Amygdala (tissue), 56 donors: ENCODE data around the gene OTUD7B.
"Not testable (repeated sequence)": the region's sequence is repeated elsewhere in the genome, so short reads cannot be mapped to it uniquely, and the experiment has no call there.

ENCODE experiments used
- DNase-seq, 56 donors: peaks; one replicate each; lab custom pipeline; 2025; lab: John Stamatoyannopoulos, UW

Gene OTUD7B

GRCh38 chr1:149962039-149962647 is 48.4 kb downstream of the OTUD7B start:
- peak in 33 of 56 donors; percentile 1 to 79 (median 21) for DNase-seq

- not testable (repeated sequence) for DNase-seq
Measured at GRCh38 chr1:149957548-149957947, 53.0 kb downstream of the OTUD7B start.

DNA sequence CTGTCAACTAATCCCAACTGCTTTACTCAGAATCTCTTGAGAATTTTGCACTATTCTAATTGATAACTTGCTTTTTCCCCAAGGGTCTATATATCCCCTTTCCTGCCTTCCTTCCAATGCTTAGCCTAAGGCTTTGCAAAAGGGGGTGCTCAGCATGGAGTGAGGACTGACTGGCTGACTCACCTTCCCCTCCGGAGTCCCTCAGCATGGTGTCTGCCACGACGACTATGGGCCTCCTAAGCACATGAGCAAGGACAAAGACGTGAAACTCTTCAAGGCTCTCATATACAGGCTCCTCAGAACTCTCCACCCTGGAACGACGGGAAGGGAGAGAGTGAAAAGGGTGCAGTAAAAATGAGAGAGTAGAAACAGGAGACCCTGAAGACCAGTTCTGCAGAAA is 60.6 kb downstream of the OTUD7B start:
- no peak for DNase-seq

DNA sequence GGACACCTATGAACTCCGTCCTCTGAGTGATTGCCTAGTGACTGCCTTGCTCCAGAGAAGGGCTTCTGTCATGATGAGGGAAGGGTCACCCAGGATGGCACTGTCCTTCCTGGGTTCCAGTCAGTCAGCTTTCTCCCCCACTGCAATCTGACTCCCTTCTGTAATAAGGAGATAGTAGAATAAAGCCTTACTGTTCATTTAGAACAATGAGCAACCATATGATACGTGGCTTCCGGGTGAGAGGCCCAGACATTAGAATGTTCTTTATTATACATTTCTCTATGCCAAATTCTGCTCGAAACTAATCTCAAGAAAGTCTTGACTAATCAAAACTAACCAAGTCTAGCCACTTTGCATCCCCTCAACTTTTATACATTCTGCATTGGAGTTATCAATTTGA is 65.3 kb downstream of the OTUD7B start:
- DNase-seq: no peak

DNA sequence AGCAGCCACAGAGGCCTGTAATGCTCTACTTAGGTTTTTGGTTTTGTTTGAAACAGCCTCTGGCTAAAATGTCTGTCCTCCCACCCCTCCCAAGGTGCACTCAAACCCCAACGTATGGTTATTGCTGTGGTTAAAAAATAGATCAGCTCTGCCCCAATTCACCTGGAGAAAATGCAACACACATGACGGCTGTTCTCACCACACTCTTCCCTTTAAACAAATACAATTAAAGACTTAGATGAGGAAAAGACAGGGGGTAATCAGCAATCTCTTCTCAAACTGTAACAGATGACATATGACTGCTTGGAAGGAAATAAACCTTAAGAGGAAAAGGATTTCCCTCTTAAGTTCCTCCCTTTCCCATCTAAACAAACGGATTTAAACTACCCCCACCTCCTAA is 67.6 kb downstream of the OTUD7B start:
- DNase-seq: no peak

GRCh38 chr1:149942207-149942606 is 68.3 kb downstream of the OTUD7B start:
- DNase-seq: peak in 15 of 56 donors; percentile 3 to 46 (median 19)

DNA sequence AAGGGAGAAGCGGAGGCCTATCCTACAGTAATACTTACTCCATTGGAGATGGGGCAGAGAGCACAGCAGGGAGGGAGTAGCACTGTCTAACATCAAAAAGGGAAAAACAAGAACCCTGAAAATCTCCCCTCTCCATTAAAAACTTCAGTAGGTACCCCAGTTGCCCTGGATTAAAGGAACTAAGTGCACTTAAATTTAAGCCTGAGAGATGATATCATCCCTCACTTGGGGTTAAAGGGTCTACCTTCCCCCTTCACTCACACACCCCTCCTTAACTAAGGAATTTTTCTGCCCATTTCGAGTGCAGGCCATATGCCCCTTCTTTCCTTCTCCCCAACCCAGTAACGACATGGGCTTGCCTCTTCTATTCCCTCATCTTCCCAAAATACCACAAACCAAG is 70.1 kb downstream of the OTUD7B start:
- no peak for DNase-seq

DNA sequence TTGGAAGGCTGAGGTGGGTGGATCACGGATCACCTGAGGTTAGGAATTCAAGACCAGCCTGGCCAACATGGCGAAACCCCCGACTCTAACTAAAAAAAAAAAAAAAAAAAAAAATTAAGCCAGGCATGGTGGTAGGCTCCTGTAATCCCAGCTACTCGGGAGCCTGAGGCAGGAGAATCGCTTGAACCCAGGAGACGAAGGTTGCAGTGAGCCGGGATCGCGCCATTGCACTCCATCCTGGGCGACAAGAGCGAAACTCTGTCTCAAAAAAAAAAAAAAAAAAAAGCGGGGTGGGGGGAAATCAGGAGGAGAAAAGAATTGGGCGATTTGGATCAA is 71.9 kb downstream of the OTUD7B start:
- DNase-seq: not testable (repeated sequence)

GRCh38 chr1:149937759-149938158 is 72.8 kb downstream of the OTUD7B start:
- no peak for DNase-seq

DNA sequence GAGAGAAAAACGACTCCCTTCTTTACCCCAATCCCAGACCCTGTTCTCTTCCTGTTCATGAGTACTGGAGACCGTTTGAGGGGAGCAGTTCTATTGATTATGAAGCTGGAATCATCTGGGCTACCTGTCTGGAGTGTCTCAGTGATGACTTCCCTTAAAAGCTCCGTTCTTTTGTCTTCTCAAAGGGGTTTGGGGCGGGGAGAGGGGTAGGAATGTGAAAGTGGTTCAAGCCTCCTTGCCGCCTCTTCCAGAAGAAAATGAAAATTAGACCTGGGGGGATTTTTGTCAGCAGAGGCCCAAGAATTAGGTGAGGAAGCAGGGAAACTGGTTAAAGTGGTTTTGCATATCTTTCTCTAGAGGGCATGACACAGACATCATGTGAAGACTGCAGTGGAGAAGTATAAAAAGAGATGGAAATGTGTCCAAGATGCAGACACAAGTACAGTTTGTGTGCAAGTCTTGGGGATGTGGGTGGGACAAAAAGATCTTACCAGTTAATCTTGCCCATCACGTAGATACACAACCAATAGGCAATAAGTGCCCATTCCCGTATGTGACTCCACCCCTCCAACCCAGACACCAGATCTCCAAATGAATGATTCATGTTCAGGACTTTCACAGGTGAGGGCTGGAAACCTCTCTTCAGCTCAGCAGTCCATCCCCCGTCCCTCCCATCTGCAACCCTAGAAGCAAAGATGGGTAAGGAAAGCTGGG is 73.4 kb downstream of the OTUD7B start:
- DNase-seq: peak in 15 of 56 donors; percentile 4 to 49 (median 27)

DNA sequence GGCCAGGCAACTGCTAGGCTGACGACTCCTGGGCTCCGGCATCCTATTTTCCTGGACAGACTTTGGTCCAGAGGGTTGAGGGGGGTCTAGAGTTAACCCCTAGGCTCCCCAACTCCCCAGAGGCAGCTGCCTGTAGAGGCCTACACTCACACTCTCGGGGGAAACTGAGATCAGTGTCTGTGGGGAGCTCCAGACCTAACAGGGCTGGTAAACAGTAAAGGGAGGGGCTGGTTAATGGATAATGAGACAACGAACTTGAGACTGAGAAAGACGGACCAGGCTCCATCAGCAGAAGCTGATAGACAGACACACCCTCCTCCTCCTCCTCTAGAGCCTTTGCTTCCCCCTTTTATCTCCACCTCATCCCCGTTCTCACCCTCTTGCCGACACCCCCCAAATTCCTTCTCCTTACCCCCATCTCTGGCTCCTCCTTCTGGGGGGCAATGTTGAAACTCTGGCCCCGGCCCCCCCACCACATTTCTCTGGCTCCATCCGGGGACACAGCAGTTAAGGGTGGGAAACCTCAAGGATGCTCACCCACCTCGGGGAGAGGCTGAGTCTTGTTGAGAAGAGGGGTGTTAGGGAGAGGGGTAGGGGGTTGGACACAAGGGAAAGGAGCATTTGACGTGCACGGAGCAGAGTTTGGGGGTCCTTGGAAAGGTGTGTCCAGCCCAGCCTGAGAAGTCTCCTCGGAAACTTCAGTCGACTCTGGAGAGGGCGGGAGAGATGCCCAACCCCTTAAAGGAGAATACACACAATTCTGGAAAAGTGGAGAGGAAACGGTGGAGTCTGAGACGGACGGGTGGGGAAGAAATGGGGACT is 74.1 kb downstream of the OTUD7B start, which contains the start of gene MTMR11:
Gene MTMR11 (minus strand): TSS at position 710 of the 822 bp plus-strand sequence. CDS start 232 bp downstream, at position 478.
- peak in 13 of 56 donors; percentile 8 to 44 (median 12) for DNase-seq

GRCh38 chr1:149934356-149934755 is 76.2 kb downstream of the OTUD7B start:
- no peak for DNase-seq

- no peak for DNase-seq
Measured at GRCh38 chr1:149933208-149933607, 77.3 kb downstream of the OTUD7B start.

GRCh38 chr1:149932474-149932873 is 78.1 kb downstream of the OTUD7B start:
- no peak for DNase-seq

- DNase-seq: no peak
Measured at GRCh38 chr1:149931212-149931790, 79.2 kb downstream of the OTUD7B start.

GRCh38 chr1:149929856-149930255 is 80.7 kb downstream of the OTUD7B start:
- no peak for DNase-seq

- no peak for DNase-seq
Measured at GRCh38 chr1:149928401-149928724, 82.2 kb downstream of the OTUD7B start.

- DNase-seq: peak; percentile 58 to 97 (median 92)
Measured at GRCh38 chr1:149927563-149928400, 82.7 kb downstream of the OTUD7B start, which contains the start of gene SF3B4. TSS of gene SF3B4 (minus strand) at chr1:149927803. CDS start at chr1:149927759, 44 bp downstream.

DNA sequence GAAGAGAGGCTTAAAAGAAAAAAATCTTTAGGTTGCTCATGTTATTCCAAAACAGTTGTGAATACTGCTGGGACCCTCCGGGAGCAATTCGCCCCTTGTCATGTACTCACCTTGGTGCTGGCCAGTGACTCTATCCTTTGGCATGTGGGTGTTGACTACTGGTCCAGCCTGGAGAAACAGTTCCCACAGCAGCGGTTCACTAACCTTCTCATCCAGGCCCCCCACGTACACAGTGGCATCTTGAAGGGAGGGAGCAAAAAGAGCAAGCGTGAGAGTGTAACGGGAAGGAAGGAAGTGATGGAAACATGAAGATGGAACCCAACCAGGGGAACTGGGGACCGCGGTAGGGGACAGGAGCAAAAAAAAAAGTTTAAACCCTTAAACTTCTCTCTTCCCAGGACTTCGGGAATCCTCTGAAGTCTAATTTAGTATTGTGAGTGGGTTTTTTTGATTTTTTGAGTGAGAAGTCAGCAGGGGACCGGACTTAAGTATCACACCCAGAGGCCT is 83.4 kb downstream of the OTUD7B start:
- no peak for DNase-seq

GRCh38 chr1:149926296-149926695 is 84.2 kb downstream of the OTUD7B start:
- no peak for DNase-seq
